GM21528 (cell line): ENCODE measurements around the gene TEC.
"Not testable (repeated sequence)": the region's sequence is repeated elsewhere in the genome, so short reads cannot be mapped to it uniquely, and the experiment has no call there.

Experiments
- ATAC-seq: cut with Tn5 transposase; IDR thresholded peaks from one replicate; pipeline ENCODE4 v1.9.1; 2021; ENCODE audit warnings: mild to moderate bottlenecking, moderate library complexity; ENCODE audit not compliant: unreplicated experiment, low FRiP score

Gene TEC

GRCh38 chr4:48173056-48173991 lies 96.3 kb downstream of the TEC start:
- ATAC-seq: peak; percentile 68

GRCh38 chr4:48172651-48173050 lies 97.0 kb downstream of the TEC start:
- ATAC-seq: no peak

DNA sequence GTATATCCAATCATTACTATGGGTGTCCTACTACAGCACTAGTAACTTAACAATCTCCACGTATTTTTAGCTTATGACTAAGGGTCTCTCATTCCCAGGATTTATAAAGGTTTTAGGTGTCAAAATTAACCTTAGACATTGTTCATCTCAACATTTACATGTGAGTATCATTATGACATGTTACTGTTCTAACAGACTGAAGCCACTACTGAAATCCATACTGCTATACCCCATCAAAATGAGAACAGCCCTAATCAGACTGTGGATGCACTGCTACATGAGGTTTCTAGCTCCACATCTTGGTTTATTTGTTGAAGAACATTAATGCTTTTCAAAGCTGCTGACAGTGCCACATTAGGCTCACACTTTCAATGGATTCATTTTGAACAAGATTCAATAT lies 100.0 kb downstream of the TEC start:
- ATAC-seq: no peak

GRCh38 chr4:48167538-48168263 lies 101.9 kb downstream of the TEC start:
- no peak for ATAC-seq

GRCh38 chr4:48164561-48164960 lies 105.1 kb downstream of the TEC start:
- not testable (repeated sequence) for ATAC-seq

DNA sequence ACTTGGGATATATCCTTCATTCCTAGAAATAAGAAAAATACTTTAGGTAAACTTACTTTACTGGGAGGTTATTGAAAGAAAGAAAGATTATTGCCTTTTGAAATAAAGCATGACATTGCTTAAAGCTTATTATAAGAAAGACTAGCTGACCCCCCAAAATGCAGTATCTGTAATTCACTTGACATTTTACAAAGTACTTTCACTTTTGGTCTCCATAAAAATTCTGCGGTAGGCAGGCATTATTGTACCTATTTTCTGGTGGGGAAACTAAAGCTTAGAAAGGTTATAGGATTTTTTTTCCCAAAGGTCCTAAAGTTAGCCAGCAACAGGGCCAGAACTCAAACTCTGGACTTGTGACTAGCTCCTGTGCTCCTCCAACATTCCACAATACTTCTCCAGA lies 105.9 kb downstream of the TEC start:
- ATAC-seq: no peak

DNA sequence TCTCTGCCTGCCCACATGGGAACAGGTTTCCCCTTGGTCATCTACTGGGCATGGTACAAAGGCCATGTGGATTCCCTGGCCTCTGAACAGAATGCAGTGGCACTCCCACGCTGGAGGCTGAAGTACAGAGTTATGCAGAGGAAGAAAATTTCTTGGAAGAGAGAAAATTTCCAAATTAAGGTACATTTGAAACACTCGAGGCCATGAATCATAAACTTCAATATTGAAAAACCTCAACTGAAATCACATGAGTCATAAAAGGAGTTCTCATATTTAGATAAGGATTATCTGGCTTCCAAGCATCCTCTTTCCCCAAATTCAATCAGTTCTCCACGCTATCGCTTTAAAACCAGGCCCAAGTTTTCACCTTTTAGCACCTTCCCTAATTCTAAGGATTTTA lies 107.5 kb downstream of the TEC start:
- ATAC-seq: no peak

DNA sequence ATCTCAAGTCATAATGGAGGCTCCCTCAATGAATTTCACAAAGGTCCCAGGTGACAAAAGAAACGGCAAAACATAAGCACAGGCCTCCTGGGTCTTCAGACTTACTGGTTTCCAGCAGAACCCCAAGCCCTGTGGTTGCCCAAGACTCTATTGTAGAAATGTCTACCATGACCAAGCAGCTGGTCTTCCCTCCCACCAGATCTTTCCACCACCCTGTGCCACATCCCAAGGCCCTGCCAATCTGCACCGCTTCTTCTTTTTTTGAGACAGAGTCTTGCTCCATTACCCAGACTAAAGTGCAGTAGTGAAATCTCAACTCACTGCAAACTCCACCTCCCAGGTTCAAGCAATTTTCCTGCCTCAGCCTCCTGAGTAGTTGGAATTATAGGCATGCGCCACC lies 112.4 kb downstream of the TEC start:
- no peak for ATAC-seq

DNA sequence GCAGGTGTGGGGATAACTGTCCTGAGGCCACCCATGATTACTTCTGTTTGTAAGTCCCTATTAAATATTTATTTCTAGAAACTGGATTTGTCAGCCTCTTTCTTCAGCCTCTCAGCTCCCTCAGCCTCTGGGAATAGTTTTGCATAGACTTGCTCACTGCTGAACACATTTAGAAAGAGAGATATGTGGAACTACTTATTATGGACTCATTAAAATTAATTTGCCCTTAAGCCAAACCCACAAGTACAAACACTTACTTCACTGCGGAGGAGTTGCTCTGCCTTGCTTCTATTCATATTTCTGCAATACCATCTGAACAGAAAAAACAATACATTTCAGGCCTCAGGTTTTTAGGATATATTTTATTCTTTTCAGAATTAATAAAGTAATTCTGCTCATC lies 113.2 kb downstream of the TEC start:
- no peak for ATAC-seq

- no peak for ATAC-seq
Measured at GRCh38 chr4:48153791-48154550, 115.7 kb downstream of the TEC start.

- ATAC-seq: no peak
Measured at GRCh38 chr4:48152259-48152658, 117.4 kb downstream of the TEC start.

DNA sequence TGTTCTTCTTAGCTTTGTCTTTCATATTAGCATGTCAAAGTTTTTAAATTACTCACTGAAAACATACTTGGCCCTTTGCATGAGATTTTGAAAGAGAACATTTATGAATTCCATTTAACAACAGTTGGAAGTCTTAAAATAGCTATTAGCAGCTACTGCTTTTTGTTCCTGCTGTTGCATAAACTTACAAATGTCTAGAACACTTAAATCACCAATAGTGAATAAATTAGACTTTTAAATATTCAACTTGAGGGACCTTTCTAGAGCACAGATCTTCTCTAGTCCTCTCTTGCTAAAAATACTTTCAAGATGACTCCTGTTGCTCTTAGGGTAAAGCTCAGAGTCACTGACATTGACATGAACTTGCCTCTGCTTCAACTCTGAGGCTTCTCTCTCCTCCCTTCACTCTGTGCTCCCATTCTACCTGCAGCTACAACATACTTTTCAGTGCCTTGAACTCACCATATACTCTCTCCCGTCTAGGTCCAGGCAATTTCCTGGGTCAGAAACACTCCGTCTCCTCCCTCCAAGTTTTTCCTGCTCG lies 119.7 kb downstream of the TEC start:
- ATAC-seq: no peak

GRCh38 chr4:48147621-48148020 lies 122.0 kb downstream of the TEC start:
- no peak for ATAC-seq

GRCh38 chr4:48141048-48141447 lies 128.6 kb downstream of the TEC start:
- no peak for ATAC-seq

DNA sequence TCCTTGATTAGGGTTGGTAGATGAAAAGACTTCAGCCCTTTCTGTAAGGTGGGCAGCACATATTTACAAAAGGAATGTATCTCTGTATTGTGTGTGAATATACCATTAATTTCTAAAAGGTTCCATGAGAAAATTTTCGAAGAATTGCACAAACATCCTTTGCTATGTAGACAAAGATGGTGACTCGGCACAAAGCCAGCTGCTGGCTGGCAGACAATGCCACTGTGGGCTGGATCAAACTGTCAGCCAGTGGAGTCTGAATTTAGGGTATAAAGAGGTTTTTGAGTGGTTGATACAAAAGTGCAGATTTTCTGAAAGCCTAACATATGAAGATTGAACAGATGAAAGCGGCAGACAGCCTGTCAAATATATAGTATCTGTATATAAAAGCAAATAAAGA lies 129.9 kb downstream of the TEC start:
- no peak for ATAC-seq

DNA sequence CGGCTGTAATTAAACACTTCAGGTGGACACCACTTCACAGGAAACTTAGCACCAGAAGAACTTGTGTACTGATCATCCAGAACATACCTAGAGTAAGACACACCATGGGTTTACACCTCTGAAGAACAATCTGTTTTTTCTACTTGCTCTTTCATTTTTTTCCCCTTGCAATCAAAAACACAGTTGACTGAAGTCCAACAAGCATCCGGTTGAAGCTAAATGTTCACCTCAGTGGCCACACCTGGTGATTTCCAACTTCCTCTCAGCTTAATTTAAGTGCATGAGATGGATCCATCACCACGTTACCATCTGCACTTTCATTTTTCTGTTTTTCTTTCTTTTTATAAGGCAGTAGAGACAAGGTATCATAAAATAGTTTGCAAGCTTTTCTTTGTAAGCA lies 130.7 kb downstream of the TEC start:
- ATAC-seq: peak; percentile 76

DNA sequence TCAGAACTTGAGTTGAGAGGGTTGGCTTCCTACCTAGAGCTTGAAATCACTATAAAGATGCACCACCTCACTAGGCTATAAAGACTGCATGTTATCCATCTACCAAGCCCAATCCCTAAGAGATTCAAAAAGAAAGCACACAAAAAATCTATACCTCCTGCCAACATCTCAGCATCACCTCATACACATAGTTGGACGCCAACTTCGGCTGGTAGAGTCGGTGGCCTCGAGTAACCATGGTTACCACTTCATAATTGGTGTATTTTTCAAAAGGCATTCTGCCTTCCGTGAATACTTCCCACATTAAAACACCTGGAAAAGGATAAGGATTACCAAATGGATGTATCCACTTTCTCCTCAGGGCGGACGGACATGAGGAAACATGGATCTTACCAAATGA lies 131.1 kb downstream of the TEC start:
- no peak for ATAC-seq

DNA sequence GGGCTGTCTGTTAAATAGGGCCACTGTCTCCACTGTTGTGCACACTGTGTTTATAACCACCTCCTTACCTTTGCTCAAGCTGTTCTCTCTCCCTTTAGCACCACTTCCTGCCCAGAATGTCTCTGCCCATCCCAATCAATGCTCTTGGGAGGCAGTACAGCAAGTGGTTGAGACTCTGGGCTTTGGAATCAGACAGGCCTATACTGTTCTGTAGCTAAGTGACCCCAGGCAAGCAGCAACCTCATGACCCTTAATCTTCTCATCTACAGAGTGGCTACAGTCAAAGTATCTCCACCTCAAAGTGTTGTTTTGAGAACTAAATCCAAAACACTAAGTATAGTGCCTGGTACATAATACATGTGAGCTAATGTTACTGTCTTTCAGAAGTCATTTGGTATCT lies 131.8 kb downstream of the TEC start:
- no peak for ATAC-seq

DNA sequence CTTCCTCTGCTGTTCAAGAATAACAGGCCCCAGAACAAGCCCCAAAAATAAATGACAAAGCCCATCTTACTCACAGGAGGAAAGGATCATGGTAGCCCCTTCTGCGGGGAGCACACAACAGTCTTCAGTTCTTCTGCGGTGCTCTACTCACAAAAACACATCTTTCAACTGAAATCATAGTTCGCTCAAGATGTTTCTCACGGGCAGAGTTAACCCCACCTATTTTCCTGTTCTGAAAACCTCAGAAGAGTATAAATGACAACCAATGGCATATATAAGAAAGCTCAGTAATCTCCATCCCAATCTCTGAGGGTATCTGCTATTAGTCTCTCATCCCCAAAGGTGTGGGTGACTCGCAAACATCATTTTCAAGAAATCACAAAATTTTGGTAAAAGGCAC lies 135.6 kb downstream of the TEC start, which contains the start of gene TXK:
Gene TXK (minus strand): TSS at position 170 of the 400 bp plus-strand sequence. CDS start 80 bp downstream, at position 90.
- ATAC-seq: no peak

DNA sequence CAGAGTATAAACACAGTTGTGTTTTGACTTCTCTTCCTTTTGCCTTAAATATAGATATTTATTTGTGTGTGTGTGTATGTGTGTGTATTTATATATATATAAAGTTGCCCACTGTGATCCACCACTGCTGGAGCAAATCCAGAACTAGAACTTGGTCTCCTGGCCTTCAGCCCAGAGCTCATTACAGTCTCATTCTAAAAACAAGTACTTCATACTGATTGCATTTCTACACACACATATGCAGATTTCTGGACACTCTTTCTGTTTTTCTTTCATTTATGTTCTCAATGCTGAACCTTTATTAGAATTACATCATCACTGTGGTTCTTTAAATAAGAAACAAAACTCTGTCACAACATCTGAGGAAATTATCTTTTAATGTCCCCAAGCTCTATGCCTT lies 136.0 kb downstream of the TEC start:
- ATAC-seq: no peak

- no peak for ATAC-seq
Measured at GRCh38 chr4:48131736-48132135, 137.9 kb downstream of the TEC start.
